LHCN-M2 (cell line): ENCODE data around the gene SARM1. TPM values are rescaled to one million over a fixed set of nuclear protein-coding genes. Genes with fewer than 3 reads are reported as not detected.
A peak's percentile ranks its signal among the peaks of the same experiment; 100 is the strongest.
"Not testable (repeated sequence)": the region's sequence is repeated elsewhere in the genome, so short reads cannot be mapped to it uniquely, and the experiment has no call there.

Source experiments
- DNase-seq: peaks from one replicate; pipeline ENCODE4 v3.0.0-alpha.2; 2012; ENCODE audit warnings: low read depth
- polyA plus RNA-seq: library from polyadenylated mRNA; unstranded; fragments of >200 nt; gene quantifications from one replicate; pipeline ENCODE4 v1.2.1, GENCODE V29; 2012; ENCODE audit warnings: missing spikeins
- total RNA-seq: library from RNA; depleted of rRNA; stranded (reverse); fragments of >200 nt; gene quantifications from 2 replicates; pipeline ENCODE4 v1.2.3, GENCODE V29; 2014; rRNA removed

The SARM1 gene
- total RNA-seq, result 13.5 and 18.5 TPM in 2 replicates
- polyA plus RNA-seq, result 8.7 TPM

- peak; percentile 83 for DNase-seq
Observed at GRCh38 chr17:28371245-28372202, at the start of gene SARM1. TSS of gene SARM1 (plus strand) at chr17:28371694. CDS start at chr17:28372033, 339 bp downstream.

- no peak for DNase-seq
Observed at GRCh38 chr17:28324267-28324745, 47.2 kb upstream of the SARM1 start.

- DNase-seq, result no peak
Observed at GRCh38 chr17:28324781-28325180, 46.7 kb upstream of the SARM1 start.

GRCh38 chr17:28325211-28325610, 46.3 kb upstream of the SARM1 start:
- DNase-seq, result no peak

- DNase-seq, result no peak
Observed at GRCh38 chr17:28326114-28326513, 45.4 kb upstream of the SARM1 start.

- no peak for DNase-seq
Observed at GRCh38 chr17:28327031-28327607, 44.4 kb upstream of the SARM1 start.

GRCh38 chr17:28327709-28328108, 43.8 kb upstream of the SARM1 start:
- DNase-seq, result peak; percentile 22

- peak; percentile 40 for DNase-seq
Observed at GRCh38 chr17:28328325-28328724, 43.2 kb upstream of the SARM1 start.

- no peak for DNase-seq
Observed at GRCh38 chr17:28330671-28331070, 40.8 kb upstream of the SARM1 start.

- DNase-seq, result no peak
Observed at GRCh38 chr17:28331891-28332420, 39.5 kb upstream of the SARM1 start.

GRCh38 chr17:28333083-28333746, 38.3 kb upstream of the SARM1 start:
- DNase-seq, result no peak

- DNase-seq, result no peak
Observed at GRCh38 chr17:28334171-28334570, 37.3 kb upstream of the SARM1 start.

GRCh38 chr17:28334666-28335200, 36.8 kb upstream of the SARM1 start:
- DNase-seq, result no peak

GRCh38 chr17:28335201-28335958, 36.1 kb upstream of the SARM1 start, which contains the start of the genes IFT20 and TNFAIP1:
TSS of gene IFT20 (minus strand) at chr17:28335472. CDS start at chr17:28331985, 3,487 bp downstream.
TSS of gene TNFAIP1 (plus strand) at chr17:28335761. CDS start at chr17:28339522, 3,761 bp downstream.
- DNase-seq, result peak; percentile 100

GRCh38 chr17:28335959-28336871, 35.3 kb upstream of the SARM1 start:
- peak; percentile 74 for DNase-seq

- no peak for DNase-seq
Observed at GRCh38 chr17:28338056-28338768, 33.3 kb upstream of the SARM1 start.

GRCh38 chr17:28338769-28339212, 32.7 kb upstream of the SARM1 start:
- not testable (repeated sequence) for DNase-seq

GRCh38 chr17:28339431-28339830, 32.1 kb upstream of the SARM1 start:
- DNase-seq, result no peak

GRCh38 chr17:28340374-28340773, 31.1 kb upstream of the SARM1 start:
- DNase-seq, result no peak
